ENCODE results near the gene MYO15A.

DNA sequence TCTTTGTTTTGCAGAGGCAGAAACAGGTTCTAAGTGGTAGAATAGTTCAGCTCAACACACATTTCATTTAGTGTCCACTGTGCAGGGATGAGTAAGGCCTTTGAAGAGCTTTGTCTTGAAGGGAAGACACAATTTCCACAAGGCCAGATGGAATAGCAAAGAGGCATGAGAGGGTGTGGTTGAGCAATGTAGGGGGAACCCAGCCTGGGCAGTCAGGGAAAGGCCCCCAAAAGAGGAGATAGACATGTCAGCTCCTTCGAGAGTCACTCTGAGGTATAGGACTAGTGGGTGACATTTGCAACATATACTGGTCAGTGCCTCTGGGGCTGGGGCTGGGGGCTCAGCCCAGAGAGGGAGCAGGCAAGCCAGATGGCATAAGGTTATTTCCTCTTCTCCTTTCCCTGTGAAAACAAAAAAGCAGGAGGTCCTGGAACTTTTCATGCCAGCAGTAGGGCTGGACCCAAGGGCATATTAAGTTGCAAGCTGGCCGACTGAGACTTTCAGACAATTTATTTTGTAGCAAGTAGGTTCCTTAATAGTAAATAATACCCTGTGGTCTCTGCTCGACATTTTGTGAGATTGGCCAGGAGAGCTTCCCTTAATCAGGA is 82.2 kb downstream of the MYO15A start:
- TF ChIP-seq GATA2 (IDR thresholded peaks at IDR 0.05; ENCODE audit: low read depth, low read length) (no peak), GATA3 (IDR thresholded peaks at IDR 0.05; ENCODE audit: low read depth, low read length) (no peak)

Data from SH-SY5Y (cell line).